CD4-positive, alpha-beta T cell treated with Interferon gamma for 1 hour (primary cell): ENCODE measurements around the gene KRTAP3-1.

ENCODE experiments used
- DNase-seq: peaks from one replicate; pipeline ENCODE4 v3.0.0-alpha.2; 2020

Gene KRTAP3-1

GRCh38 chr17:40974366-40974765 lies 34.6 kb downstream of the KRTAP3-1 start:
- DNase-seq: no peak

- no peak for DNase-seq
Measured at GRCh38 chr17:40967582-40967981, 41.3 kb downstream of the KRTAP3-1 start.

- DNase-seq: no peak
Measured at GRCh38 chr17:40966848-40967247, 42.1 kb downstream of the KRTAP3-1 start, which contains the start of gene KRT39. TSS of gene KRT39 (minus strand) at chr17:40966948. CDS start at chr17:40966856, 92 bp downstream.

- DNase-seq: no peak
Measured at GRCh38 chr17:40963838-40964237, 45.1 kb downstream of the KRTAP3-1 start.

- no peak for DNase-seq
Measured at GRCh38 chr17:40962059-40962561, 46.8 kb downstream of the KRTAP3-1 start.

GRCh38 chr17:40961591-40961990 lies 47.3 kb downstream of the KRTAP3-1 start:
- no peak for DNase-seq

GRCh38 chr17:40960144-40960543 lies 48.8 kb downstream of the KRTAP3-1 start:
- no peak for DNase-seq
